SK-N-MC (cell line): ENCODE results near the gene CEP164.

Source experiments
- EZH2 ChIP-seq: fragments of 200-600 bp; sonication (generic); IDR thresholded peaks from one replicate; pipeline ENCODE4 v1.6.1; 2017; ENCODE audit warnings: antibody characterized with exemption
- POLR2AphosphoS5 ChIP-seq: IDR thresholded peaks from 2 replicates; pipeline ENCODE4 v1.6.1; 2012; ENCODE audit warnings: mild to moderate bottlenecking, low read depth, low read length, borderline replicate concordance

DNA sequence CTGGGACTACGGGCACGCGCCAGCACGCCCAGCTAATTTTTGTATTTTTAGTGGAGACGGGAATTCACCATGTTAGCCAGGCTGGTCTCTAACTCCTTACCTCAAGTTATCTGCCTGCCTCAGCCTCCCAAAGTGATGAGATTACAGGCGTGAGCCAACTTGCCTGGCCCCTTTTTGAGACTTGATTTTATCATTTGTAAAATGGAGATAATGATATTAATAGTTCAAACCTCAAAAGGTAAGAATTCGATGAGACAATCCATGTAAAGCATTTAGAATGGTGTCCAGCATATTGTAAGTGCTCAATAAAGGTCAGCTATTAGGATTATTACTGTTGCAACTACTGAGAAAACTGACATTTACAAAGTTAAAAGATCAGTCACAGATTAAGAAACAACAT lies 8.9 kb upstream of the CEP164 start:
- TF ChIP-seq POLR2AphosphoS5 (no peak), EZH2 (no peak)
